ENCODE data around the gene PLPP1.
"Not testable (repeated sequence)": the region's sequence is repeated elsewhere in the genome, so short reads cannot be mapped to it uniquely, and the experiment has no call there.

PLPP1 gene

DNA sequence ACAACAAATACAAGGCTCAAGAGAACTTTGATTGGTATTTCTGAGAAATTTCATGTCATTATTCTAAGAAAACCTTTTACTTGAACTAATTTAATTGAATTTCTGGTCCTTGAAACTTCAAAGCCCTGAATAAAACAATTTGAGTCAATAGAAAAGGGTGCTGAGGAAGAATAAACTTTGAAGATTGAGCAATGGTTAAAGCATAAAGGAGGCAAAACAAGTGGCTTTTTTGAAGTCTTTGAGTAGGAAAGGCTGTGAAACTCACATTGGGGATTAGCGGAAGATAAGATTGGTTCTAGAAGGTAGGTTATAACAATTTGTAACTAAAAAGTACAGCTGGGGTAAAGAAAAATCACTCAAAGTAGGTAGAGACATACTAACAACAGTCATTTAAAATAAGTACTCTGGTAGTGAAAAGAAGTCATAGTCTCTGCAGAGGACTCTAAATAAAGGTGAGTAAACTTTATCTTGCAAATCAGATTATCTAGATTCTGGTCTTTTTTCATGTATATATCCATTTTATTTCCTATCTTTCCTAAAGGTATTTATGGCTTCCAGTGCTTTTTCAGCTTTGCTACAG lies 6.4 kb upstream of the PLPP1 start:
- DNase-seq = no peak

GRCh38 chr5:55540525-55540924 lies 5.8 kb upstream of the PLPP1 start:
- no peak for DNase-seq

DNA sequence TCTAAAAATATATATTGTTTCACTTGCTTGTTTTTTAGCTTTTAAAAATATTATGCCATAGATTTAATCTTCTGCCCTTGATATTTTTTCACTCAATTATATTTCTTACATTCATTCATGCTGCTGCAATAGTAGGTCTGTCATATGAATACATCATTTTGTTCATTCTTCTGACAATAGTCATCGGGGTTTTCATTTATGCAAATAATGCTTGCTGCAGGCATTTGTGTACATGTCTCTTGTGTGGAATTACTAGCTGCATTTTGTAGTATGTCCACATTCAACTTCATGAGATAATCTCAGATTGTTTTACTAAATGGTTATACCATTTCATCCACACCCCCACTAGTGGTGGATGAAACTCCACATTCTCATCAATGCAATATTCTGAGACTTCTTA lies 5.3 kb upstream of the PLPP1 start:
- no peak for DNase-seq

GRCh38 chr5:55538661-55539060 lies 3.9 kb upstream of the PLPP1 start:
- no peak for DNase-seq

- DNase-seq = not testable (repeated sequence)
These were observed 2.6 kb upstream of the PLPP1 start for GRCh38 chr5:55537315-55537714.

GRCh38 chr5:55535199-55535905 lies 588 bp upstream of the PLPP1 start:
- no peak for DNase-seq

DNA sequence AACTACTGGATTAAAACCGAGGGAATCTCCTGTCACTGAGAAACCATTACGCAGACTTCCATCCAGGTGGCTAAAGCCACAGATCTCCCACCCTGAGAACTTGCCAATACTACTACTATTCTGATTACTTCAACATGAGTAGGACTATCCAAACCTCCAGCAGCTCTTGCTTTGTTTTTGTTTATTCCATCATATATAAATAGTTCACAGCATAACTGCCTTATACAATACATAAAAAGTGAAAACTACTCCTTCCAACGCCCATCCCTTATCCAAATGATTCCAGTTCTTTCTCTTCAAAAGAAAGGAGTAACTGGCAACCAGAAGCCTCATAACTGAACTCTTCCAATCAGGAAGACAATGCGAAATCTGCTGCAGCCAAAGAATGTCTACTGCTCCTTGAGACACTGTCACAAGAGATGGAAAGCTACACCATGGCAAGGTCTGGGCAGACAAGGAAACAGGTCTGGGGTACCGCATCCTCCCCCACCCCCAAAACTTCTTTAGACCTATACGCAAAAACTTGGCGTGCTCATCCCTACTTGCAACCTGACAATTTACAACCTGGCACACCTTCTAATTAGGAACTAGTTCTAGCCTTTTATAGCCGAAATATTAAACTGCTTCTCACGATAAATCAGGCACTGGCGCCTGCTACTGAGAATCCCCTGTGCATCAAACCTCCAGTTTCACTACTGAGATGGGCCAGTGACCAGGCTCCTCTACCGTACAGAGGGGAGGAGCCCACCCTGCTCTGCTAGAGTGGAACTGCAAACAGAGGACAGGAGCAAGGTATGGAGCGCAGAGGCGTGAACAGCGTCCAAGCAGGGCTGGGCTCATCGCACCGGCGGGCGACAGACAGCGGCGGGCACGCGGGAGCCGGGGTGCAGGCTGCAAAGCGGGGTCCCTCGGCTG lies 986 bp downstream of the PLPP1 start:
- no peak for DNase-seq

GRCh38 chr5:55530669-55531068 lies 4.1 kb downstream of the PLPP1 start:
- no peak for DNase-seq

- no peak for DNase-seq
These were observed 9.9 kb downstream of the PLPP1 start for GRCh38 chr5:55524816-55525215.

- no peak for DNase-seq
These were observed 11.5 kb downstream of the PLPP1 start for GRCh38 chr5:55523293-55523692.

- DNase-seq = no peak
These were observed 12.9 kb downstream of the PLPP1 start for GRCh38 chr5:55521881-55522280.

GRCh38 chr5:55520117-55520839 lies 14.5 kb downstream of the PLPP1 start:
- DNase-seq = no peak

GRCh38 chr5:55518831-55519390 lies 15.9 kb downstream of the PLPP1 start:
- DNase-seq = no peak

DNA sequence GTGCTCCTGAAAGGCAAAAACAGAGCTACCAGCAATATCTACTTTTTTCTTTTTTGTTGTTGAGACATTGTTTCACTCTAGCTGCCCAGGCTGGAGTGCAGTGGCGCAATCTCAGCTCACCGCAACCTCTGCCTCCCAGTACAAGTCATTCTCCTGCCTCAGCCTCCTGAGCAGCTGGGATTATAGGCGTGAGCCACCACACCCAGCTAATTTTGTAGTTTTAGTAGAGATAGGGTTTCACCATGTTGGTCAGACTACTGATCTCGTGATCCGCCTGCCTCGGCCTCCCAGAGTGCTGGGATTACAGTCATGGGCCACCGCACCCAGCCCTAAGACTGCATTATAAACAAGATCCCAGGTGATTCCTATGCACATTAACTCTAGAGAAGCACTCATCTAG lies 17.0 kb downstream of the PLPP1 start:
- DNase-seq = no peak

GRCh38 chr5:55511010-55511409 lies 23.8 kb downstream of the PLPP1 start:
- DNase-seq = no peak

DNA sequence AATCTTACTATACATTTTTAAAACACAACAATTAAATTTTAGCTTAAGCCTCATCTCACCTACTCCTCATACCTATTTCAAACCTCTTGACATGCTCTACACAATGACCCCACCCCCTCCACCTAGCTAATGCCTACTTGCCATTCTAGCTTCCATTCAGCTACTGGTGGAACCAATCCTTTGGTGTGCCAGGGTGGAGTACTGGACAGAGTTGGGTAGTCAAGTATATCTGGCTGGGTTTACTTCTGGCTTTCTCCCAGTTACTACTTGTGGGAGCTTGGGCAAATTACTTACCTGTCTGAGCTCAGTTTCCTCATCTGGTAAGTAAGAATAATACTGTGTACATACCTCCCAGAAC lies 24.3 kb downstream of the PLPP1 start:
- DNase-seq = no peak

DNA sequence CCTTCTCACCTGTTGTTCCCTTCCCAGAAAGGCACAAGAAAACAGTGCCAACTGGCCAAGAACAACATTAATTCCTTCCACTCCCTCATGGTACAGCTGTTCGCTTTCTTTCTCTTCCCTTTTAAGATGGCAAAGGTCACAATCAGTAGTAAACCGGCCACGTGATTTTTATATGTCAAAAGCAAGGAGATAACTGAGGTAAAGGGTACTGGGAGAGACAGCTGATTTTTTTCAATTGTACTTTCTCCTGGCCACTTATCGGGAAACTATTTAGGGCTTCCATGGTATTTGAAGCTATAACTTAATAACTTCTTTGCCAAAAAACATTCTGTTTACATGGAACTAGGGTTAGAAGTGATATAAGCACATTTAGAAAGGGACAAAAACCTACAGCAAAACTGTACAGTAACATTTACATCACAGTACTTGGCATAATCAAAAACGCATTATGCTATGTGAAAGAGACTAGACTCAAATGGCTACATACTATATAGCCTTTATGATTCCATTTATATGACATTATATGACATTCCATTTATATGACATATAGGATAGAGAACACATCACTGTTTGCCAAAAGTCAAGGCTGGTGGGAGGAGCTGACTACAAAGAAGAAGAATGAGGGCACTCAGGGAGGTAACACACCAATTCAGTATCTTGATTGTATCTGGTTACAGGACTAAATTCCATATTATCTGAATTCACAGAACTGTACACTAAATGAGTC lies 24.8 kb downstream of the PLPP1 start:
- DNase-seq = no peak

GRCh38 chr5:55509097-55509496 lies 25.7 kb downstream of the PLPP1 start:
- no peak for DNase-seq

- DNase-seq = no peak
These were observed 27.2 kb downstream of the PLPP1 start for GRCh38 chr5:55507574-55507973.

GRCh38 chr5:55505711-55506110 lies 29.1 kb downstream of the PLPP1 start:
- DNase-seq = not testable (repeated sequence)

DNA sequence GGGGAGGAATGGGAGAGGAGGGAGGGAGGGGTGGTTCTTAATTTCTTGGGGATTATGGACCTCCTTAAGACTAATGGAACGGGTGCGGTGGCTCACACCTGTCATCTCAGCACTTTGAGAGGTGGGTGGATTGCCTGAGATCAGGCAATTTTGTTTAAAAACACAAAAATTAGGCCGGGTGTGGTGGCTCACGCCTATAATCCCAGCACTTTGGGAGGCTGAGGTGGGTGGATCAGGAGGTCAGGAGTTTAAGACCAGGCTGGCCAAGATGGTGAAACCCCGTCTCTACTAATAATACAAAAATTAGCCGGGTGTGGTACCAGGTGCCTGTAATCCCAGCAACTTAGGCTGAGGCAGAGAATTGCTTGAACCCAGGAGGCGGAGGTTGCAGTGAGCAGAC lies 30.8 kb downstream of the PLPP1 start:
- not testable (repeated sequence) for DNase-seq

DNA sequence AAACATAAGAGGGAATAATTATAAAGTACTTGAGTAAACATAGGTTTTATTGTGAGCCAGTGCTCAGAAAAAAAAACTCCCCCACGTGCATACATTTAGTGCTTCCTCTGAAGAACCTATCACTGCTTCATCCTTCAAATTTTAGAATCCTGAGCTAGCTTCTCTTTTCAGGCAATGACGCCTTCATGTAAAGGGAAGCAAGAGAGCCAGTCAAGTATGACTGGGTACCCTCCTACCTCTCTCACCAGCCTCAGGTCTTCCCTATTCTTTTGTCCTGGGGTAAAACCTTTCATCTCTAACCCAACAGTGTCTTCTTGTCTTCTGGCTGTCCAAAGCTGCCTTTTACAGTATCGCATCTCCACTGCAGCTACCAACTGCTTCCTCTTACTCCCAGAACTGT lies 32.0 kb downstream of the PLPP1 start:
- no peak for DNase-seq
